ENCODE measurements around the gene RIMS4.
"Not testable (repeated sequence)": the region's sequence is repeated elsewhere in the genome, so short reads cannot be mapped to it uniquely, and the experiment has no call there.

RIMS4 gene

DNA sequence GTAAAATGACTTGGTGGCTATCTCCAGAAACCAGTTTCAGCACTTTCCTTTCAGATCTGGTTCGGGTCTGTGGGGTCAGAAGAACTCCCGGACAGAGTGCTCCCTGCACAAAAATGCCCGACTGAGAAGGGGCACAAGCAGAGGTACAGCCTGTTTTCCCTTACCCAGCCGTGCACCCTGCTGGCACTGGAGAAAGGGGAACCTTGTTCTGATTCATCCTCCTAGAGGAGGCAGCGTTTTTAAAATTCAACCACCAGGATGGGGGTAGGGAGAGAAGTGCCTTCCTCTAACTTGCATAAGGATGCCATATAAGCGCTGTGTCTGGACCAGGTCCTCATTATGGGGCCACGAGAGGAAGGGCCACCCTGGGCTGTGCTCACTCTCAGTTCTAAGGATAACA is 17.6 kb downstream of the RIMS4 start:
- DNase-seq: no peak

GRCh38 chr20:44790638-44791393 is 19.5 kb downstream of the RIMS4 start:
- no peak for DNase-seq

- DNase-seq: no peak
Observed at GRCh38 chr20:44788706-44789456, 21.5 kb downstream of the RIMS4 start.

- no peak for DNase-seq
Observed at GRCh38 chr20:44787299-44787698, 23.0 kb downstream of the RIMS4 start.

- DNase-seq: peak in 1 of 2 experiments; percentile 39
Observed at GRCh38 chr20:44785768-44786167, 24.6 kb downstream of the RIMS4 start.

- DNase-seq: no peak
Observed at GRCh38 chr20:44784688-44785087, 25.7 kb downstream of the RIMS4 start.

DNA sequence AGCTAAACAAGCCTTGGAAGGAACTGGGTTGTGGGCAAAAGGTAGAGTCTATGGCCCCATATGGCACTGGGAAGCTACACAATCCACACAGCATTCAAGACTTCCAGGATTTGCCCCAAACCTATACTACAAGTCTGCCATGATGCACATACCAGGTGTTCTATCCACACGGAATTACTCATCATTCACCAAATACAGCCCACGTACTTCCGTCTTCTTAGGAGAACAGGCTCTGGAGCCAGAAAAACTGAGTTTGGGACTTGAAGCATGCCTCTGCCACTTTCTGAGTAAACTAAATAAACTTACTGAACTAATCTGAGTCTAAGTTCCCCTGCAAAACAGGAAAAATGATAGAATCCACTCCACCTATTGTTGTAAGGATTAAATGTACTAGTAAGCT is 28.6 kb downstream of the RIMS4 start:
- DNase-seq: no peak

GRCh38 chr20:44781118-44781517 is 29.2 kb downstream of the RIMS4 start:
- DNase-seq: no peak

DNA sequence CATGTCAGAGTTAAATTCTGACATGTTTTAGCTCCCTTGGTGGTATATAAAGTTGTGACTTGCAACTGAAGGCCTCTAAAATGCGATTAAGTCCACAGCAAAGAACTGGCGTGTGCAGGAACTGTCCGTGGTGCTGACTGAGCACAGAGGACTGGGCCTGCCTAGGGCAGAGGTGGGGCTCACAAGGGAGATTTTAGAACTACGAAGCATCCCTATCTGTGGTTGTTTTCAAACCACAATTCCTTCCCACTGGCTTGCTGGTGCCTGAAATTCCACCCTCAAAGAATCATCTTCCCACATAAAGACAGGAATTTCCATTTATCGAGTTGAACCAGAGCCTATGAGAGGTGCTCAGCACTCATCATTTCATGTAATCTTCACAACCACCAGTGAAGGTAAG is 30.1 kb downstream of the RIMS4 start:
- no peak for DNase-seq

DNA sequence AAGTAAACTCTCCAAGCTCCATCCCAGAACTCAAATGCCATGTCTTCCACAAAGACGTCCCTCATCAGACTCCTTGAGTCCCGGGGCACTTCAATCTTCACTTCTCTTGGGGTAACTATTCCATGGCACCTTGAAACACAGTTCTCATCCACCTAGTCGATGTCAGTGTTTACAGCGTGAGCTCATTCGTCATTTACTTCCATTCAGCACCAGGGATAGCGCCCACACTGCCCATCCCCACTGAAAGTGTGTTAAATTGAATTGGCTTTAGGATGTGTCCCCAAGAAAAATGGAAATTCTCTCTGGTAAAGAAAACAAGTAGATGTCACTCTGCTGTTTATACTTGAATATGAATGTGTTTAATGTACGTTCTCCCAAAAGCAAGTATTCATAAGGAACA is 33.4 kb downstream of the RIMS4 start:
- DNase-seq: no peak

DNA sequence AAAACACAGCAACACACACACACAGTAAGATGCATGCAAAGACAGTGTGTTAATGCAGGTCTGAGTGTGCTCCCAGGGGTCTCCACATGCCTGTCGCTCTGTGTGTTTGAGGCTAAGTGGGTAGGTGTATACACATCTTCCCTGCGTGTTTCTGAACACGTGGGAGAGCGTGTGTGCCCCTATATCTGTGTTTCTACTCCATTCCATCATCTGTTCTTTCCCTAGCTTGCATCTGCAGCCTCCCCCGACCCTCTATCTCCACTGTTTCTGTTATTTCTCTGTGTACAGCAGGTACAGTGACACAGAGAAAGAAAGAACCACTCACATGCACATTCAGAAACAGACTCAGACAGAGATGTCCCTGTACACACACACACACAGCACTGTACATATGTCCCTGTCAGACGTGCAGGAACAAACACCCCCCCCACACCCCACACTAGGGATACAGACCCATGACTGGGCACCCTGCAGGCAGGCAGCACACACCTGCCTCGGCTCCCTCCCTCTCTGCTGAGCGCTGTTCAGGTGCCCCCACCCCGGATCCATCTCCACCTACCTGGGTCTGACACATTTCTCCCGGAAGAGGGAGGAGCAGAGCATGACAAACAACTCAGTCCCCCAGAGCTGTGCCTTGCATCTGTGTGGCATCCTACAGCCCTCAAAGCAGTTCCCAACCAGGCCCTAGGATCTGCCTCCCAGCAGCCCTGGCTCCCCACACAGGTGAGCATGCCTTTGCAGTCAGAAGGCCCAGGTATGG is 37.1 kb downstream of the RIMS4 start:
- peak in 1 of 2 experiments; percentile 13 for DNase-seq

- no peak for DNase-seq
Observed at GRCh38 chr20:44772636-44773035, 37.7 kb downstream of the RIMS4 start.

DNA sequence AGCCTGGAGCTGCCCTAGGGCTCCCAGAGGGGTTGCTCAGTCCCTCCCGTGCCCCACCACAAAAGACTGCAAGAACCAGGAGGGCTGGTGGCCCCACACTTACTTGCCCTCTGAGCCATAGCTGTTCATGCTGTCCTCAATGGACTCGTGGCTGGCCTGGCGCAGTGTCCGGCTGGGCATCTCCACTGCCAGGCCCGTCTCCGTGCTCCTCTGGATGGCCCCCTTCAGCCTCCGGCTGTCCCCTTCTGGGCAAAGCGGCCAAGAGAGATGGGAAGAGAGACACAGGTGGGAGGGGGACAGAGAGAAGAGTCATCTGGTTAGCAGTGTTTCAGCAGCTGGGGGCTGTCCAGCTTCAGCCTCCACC is 39.2 kb downstream of the RIMS4 start:
- no peak for DNase-seq

- DNase-seq: no peak
Observed at GRCh38 chr20:44770484-44771171, 39.7 kb downstream of the RIMS4 start.

- DNase-seq: no peak
Observed at GRCh38 chr20:44769481-44769863, 40.9 kb downstream of the RIMS4 start.

DNA sequence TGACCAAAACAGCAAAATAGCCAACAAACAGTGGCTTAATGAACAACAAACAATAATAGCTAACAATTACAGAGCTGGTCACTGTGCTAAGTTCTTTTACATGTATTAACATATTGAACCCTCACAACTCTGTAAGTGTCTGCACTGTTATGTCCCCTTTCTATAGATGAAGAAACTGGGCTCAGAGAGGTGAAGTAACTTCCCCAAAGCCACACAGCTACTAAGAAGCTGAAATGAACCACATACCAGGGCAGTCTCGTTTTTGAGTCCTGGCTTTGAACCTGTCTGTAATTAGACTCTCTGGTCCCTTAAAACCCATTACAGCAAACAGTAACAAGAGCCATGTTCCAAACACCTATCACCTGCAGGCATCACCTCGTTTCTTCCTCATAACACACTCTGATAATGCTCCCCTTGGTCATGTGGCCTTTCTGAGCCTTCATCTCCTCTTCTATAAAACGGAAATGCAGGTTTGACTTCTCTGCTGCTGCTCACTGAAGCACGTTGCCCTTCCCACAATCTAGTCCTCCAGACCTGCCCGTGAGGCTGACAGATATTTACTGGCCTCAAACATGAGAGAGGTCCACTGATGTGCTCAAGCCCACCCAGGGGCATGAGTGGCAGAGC is 41.4 kb downstream of the RIMS4 start:
- no peak for DNase-seq

DNA sequence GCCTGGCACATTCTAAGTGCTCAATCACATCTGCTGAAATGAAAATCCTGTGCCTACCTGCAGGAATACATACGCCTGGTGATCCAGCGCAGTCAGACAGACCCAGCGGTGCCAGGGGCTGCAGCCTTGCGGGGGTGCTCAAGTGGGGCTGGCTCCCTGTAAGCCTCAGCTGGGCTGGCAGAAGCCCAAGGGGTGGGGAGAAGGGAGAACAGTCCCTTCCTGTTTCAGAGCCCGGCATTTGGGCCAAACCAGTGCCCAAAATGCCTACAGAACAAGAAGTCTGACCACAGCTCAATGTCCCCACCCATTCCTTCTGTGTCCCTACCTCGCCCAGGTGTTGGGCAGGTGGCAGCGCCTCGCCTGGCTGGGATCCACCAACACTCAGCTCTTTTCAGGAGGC is 42.1 kb downstream of the RIMS4 start:
- no peak for DNase-seq

- peak in 1 of 2 experiments; percentile 52 for DNase-seq
Observed at GRCh38 chr20:44765701-44766347, 44.5 kb downstream of the RIMS4 start.

DNA sequence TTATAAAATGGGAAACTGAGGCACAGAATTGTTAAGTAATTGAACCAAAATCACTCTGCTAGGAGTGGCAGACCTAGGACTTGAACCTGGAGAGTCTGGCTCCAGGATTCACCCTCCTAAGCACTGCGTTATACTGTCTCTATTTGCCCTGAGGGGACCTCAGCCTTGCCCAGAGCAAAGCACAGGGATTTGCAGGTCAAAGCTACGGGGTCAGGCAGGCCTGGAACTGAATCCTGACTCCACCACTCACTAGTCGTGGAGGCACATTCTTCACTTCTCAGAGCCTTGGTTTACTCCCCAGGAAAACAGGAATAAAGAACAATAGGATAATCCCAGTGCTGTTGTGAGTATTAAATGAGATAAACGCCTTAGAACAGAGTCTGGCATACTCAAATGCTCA is 45.3 kb downstream of the RIMS4 start:
- DNase-seq: no peak

GRCh38 chr20:44763798-44764197 is 46.5 kb downstream of the RIMS4 start:
- DNase-seq: not testable (repeated sequence)

DNA sequence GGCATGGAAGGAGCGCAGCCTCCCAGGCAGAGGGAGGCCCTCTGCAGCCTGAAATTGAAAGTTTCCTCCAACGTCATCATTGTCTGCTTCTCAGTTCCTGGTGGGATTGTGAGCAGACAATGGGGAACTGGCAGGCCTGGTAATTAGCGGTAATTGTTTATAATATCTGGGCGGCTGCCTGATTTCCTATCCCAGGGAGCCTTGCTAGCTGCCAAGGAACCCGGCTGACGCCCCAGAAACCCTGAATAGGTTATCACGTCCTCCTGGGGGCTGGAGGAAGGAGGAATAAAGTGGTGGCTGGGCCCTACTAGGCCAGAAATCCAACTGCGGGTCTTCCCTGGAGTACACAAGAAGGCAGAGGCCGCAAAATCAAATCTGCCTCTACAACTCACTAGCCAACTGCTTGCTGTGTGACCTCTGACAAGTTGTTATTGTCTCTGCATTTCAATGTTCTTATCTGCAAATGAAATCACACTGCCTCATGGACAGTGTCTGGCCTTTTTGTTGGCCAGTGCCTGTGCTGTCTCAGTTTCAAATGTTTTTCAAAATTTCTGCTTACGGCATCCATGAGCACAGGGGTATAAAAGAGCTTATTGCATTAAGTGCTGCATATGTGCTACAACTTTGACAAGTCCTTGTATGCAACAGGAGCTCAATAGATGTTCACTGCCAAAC is 47.7 kb downstream of the RIMS4 start:
- DNase-seq: peak in 1 of 2 experiments; percentile 5

DNA sequence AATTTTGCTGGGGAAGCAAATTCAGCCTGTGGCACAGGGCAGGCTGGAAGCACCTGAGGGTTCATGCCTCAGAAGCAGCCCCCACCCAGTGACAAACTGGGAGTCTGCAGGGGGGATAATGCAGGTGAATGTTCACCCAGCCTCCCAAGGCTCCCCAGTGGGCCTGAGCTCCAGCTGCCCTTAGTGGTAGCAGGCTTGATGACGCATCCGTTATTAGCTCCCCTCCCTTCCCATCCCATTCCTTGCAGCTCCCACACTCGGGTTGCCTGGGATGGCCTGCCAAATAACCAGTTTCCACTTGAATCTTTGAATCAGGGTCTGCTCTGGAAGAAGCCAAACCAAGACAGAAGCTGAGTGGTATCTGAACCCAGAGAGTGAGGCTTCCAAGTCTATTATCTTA is 48.9 kb downstream of the RIMS4 start:
- DNase-seq: no peak

All from NCI-H2081 (cell line).